Activated CD4-positive, alpha-beta T cell treated with anti-CD3 and anti-CD28 coated beads for 24 hours (primary cell): ENCODE data around the gene APOL1.
"Not testable (repeated sequence)": the region's sequence is repeated elsewhere in the genome, so short reads cannot be mapped to it uniquely, and the experiment has no call there.

ENCODE experiments used
- DNase-seq, 2 donors: peaks; one replicate each; pipeline ENCODE4 v3.0.0-alpha.2; 2020; ENCODE audit warnings: low read depth in 2 of 2

APOL1 gene

GRCh38 chr22:36225333-36225922 is 27.5 kb upstream of the APOL1 start:
- no peak for DNase-seq

DNA sequence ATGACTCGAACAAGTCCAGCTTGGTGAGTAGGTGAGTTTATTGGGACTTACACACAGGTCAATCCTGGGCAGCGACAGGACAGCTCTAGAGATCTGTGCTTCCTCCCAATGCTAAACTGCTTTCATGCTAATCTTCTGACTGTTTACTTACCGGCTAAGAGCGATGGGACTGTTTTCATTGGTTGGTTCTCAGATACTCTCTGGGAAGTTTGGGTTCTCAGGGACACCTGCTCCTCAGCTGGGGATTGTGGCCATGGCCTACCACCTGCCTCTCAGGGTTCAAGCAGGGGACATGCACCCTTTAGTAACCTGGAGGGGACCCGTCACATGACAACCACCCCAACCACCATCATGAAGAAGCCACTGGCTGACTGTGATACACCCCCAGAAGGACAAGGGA is 26.7 kb upstream of the APOL1 start:
- DNase-seq: no peak

DNA sequence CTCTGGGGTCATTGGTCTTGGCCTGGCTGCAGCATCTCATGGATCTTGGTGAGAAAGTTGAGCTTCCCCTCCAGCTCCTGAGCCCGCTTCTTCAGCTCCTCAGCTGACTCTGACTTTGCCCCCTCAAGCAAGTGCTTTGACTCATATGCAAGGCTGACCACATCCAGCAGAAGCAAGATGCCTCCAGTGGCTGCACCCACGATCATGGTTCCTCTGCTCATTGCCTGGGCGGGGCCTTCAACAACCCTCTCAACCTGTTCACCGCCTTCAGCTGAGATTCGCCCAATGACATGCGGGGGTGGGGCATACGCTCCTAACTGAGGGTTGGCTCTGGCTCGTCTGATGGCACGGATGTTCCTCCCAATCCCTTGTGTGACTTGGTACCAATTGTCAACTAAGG is 25.5 kb upstream of the APOL1 start:
- DNase-seq: no peak

GRCh38 chr22:36227806-36228205 is 25.1 kb upstream of the APOL1 start:
- no peak for DNase-seq

DNA sequence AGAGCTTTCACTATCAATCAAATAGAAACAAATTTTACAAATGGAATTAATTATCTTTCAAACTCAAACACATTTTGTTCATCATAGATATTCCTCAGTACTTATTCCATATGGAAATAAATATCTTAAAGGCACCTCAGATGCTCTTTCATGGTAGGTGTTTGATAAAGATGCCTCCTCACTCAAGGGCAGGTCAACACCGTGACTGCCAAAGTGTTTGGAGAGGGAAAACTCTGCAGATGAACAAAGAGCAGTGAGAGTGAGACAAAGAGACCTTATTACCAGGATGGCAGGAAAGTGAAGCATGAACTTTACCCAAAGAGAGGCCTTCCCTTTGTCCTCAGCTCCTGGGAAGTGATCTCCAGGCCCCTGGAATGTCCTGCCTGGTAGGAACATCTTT is 24.6 kb upstream of the APOL1 start:
- DNase-seq: not testable (repeated sequence)

- DNase-seq: no peak
These were observed 24.0 kb upstream of the APOL1 start for GRCh38 chr22:36228944-36229343.

GRCh38 chr22:36229649-36230048 is 23.3 kb upstream of the APOL1 start:
- not testable (repeated sequence) for DNase-seq

DNA sequence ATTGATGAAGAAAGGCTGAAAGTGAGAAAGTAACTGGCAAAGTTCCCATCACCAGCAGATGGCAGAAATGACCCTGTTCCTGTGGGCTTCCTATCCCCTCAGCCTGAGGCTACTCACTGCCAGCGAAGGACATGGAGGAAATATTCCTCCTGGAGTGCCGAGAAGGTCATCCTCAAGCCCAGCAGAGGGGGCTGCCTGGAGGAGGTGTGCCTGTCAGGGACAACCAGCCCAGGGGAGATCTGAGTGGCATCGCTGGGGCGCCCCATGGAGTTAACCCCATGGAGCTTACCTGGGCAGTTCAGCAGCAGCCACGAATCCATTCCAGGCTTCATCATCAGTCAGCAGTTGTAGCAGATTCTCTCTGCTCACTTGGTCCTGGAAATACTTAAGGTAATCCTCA is 21.9 kb upstream of the APOL1 start:
- not testable (repeated sequence) for DNase-seq

GRCh38 chr22:36232715-36233401 is 20.1 kb upstream of the APOL1 start:
- no peak for DNase-seq

DNA sequence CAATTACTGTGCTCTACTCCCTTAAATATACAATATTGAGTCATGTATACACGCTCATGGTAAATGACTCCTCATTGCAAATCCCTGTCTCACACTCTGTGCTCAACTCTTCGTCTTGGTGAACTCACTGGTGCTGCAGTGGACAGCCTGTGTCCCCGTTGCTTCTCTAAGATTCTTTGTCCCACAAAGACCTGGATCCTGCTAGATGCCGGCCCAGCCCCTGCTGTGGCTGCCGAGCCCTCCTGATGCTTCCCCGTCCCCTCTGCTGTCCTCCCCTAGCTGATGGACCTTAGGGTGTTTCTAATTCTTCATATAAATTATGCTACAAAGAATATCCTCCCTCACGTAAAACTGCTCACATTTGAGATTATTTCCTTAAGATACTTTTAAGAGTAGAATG is 19.1 kb upstream of the APOL1 start:
- DNase-seq: no peak

- no peak for DNase-seq
These were observed 18.7 kb upstream of the APOL1 start for GRCh38 chr22:36234213-36234612.

DNA sequence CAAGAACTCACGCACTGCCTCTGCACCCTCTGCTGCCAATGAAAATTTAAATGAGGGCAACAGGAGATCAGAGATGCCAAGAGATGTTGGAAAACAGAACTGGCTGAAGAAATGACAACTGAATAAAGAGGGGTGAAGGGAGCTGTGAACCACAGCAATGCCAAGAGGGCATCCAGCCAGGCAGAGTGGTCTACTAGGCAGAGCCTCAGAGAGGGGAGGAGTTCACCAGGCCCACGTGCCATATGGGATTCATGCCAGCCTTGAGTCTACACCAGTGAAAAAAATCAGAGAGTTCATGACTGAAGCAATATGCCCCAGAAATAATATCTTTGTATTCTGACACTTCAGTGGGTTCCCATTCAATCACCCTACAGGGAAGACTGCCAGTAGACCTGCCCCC is 18.0 kb upstream of the APOL1 start:
- DNase-seq: no peak

DNA sequence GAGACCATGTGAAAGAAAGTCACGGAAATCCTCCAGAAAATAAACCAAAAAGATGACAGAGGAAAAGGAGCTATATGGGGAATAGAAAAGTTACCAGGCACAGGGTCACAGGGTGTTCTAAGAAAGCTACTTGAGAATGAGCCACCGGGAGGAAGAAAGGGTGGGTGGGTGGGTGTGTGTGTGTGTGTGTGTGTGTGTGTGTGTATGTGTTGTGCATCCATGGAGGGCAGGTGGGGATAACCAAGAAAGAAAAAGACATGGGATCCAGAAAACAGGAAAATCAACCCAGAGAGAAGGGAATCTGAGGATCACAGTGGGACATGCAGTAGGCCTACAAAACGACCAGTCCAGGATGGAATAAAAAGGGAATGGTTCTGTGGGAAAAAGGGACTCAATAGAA is 17.3 kb upstream of the APOL1 start:
- DNase-seq: no peak

GRCh38 chr22:36236388-36237319 is 16.3 kb upstream of the APOL1 start:
- no peak for DNase-seq

DNA sequence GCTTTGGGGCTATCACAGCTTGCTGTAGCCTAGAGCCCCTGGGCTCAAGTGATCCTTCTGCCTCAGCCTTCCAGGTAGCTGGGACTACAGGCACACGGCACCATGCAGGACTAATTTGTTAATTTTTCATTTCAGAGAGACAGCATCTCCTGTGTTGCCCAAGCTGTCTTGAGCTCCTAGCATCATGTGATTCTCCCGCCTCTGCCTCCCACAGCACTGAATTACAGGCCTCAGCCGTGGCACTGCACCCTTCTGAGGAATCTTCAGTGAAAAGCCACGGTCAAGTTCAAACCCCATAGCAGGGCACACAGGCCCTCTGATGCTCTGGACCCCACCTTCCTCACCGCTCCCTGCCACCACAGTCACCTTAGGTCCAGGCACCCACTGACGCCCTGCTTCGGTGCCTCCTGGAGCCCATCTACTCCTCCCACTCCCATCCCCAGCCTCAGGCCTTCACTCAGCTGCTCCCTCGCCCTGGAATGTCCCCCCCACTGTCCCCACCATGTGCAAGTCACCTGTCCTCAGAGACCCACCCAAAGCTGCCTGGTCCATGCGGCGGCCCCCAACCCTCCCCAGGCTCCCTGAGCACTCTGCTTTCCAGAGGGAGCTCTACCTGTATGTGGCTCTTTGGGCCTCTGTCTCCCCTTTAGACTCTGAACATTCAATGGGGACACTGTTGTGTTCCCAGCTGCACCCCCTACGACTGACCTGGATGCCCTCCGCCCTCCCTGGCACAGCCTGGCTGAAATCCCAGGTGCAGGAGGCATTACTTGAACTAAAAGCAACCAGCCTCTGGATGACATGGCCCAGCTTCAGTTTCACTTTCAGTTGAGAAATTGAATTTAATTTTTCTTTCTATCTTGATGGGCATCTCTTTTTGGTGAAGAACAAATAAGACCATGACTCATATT is 15.2 kb upstream of the APOL1 start:
- DNase-seq: no peak

DNA sequence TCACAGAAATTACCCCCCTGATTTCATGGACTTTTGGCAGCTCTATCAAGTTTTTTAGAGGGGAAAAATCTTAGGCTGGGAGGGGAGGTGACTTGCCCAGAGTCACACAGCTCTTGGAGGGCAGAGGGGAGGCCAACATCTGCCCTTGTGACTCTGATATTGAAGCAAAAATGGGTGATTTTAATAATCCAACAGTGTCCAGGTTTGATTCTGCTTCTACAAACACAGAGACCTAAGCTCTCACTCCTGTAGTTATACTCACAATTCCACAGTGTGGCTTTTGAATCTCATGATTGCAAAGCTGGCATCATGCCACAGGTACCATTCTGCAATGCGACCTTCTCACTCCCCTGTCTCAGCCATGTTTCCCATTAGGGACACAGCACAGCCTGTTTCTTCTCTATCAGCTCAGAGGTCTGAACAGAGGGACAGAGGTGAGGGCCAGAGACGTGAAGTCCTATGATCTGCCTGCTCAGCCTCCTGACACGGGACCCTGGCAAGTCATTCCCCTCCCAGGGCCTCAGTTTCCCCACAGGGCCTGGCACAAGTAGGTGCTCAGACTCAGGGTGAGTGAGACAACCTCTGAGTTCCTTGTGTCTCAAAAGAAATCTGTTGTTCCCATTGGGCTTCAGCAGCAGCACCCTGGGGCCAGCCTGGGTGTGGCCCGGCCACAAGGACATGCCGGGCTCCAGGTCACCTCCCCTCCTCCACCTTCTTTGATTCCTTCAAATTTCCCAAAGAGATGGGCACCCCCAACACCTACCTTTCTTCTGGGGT is 14.4 kb upstream of the APOL1 start:
- DNase-seq: no peak

GRCh38 chr22:36239150-36239400 is 13.9 kb upstream of the APOL1 start:
- DNase-seq: no peak

GRCh38 chr22:36239401-36240171 is 13.3 kb upstream of the APOL1 start, which contains the start of gene APOL2:
APOL2 (minus strand) TSS chr22:36239527; CDS start chr22:36233162, 6,365 bp downstream.
- peak; percentile 77 to 83 for DNase-seq

- DNase-seq: no peak
These were observed 8.9 kb upstream of the APOL1 start for GRCh38 chr22:36243986-36244385.
